Measurements from ENCODE around the gene GJD2. TPM values are rescaled to one million over a fixed set of nuclear protein-coding genes. Genes with fewer than 3 reads are reported as not detected.

GJD2 gene
- polyA plus RNA-seq, 3 donors, result 2.8 TPM; not detected in 2

DNA sequence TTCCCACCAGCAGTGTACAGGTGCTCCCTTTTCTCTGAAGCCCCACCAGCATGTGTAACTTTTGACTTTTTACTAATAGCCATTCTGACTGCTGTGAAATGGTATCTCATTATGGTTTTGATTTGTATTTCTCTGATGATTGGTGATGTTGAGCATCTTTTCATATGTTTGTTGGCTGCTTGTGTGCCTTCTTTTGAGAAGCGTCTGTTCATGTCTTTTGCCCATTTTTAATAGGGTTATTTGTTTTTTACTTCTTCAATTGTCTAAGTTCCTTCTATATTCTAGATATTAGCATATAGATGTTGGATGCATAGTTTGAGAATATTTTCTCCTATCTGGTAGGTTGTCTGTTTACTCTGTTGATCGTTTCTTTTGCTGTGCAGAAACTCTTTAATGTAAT lies 25.9 kb upstream of the GJD2 start:
- 61 to 83% (median 80%) methylated on average over 2 of the region's 2 CpGs for WGBS, 3 donors
- H3K27ac ChIP-seq (ENCODE audit: low read depth, low read length), result no peak overlapping the region

DNA sequence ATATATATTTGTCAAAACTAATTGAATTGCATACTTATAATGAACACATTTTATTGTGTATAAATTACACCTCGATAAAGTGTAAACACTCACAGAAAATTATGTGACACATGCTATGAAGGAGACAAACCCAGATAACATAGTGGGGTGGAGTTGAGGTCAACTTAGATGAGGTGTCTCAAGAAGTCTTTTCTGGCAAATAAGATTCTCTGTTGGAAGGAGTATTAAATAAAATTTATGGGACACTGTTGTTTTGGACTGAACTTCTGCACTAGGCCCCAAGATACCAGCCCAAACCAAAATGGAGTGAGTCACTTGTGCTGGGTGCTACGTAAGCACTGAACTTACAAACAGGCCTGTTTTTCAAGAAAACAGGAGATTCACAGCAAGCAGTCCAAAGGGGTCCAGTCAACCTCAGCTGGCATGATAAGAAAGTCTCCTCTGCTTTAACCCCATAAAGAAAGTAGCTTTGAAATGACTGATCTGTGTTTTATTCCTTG lies 21.9 kb upstream of the GJD2 start:
- no peak overlapping the region for H3K27ac ChIP-seq (ENCODE audit: low read depth, low read length)
- 83 to 89% (median 88%) methylated on average over 2 of the region's 2 CpGs for WGBS, 3 donors

DNA sequence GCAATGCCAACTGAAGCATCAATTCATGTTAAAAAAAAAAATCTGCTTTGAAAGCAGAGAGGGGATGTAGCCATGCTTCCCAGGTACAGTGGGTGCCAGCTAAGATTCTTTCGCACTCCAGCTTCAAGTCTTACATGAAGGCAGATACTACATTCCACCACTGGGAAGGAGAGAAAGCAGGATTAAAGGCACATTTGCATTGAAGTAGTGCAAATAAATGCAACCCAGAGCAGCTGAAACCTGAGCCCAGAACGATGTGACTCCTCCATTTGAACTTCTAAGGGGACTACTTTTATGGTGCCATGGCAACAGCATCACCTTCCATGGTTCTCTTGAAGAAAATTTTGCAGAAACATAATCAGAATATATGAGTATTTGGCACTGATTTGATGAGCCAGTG lies 19.1 kb upstream of the GJD2 start:
- 38 to 40% (median 39%) methylated on average over 2 of the region's 2 CpGs for WGBS, 3 donors
- no peak overlapping the region for H3K27ac ChIP-seq (ENCODE audit: low read depth, low read length)

DNA sequence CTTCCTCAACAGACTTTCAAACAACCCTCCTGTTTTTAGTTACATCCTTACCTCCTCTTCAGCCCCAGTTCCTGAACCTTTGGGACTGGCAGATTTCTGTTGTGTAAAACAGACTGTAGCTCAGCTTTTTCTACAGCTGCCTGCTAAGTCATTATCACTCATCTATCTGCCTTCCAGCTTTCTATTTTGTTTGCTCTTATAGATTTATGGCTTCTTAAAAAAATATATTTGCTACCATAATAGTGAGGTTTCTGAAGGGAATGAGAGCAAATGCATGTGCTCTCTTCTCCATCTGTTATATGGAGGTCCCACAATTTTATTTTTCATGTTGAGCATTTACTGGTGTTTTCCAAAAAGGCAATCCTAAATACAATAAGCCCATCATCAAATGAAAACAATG lies 18.2 kb upstream of the GJD2 start:
- H3K27ac ChIP-seq (ENCODE audit: low read depth, low read length), result no peak overlapping the region

DNA sequence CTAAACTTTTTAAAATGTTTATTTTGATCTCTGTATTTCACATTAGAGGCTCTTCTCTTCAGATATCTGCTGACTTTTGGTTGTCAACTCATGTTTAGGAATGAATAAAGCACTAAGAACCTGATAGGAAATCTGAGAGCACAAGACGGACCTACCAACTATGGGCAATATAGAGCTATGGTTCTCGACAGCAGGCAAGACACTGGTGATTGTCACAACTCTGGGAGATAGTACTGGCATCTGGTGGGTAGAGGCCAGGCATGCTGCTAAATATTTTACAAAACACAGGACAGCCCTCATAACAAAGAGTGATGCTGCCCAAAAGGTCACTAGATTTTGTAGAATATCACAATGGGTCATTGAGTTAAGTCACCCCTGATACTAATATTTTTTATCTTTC lies 17.5 kb upstream of the GJD2 start:
- 83 to 85% (median 83%) methylated on average over 2 of the region's 2 CpGs for WGBS, 3 donors
- H3K27ac ChIP-seq (ENCODE audit: low read depth, low read length), result no peak overlapping the region

DNA sequence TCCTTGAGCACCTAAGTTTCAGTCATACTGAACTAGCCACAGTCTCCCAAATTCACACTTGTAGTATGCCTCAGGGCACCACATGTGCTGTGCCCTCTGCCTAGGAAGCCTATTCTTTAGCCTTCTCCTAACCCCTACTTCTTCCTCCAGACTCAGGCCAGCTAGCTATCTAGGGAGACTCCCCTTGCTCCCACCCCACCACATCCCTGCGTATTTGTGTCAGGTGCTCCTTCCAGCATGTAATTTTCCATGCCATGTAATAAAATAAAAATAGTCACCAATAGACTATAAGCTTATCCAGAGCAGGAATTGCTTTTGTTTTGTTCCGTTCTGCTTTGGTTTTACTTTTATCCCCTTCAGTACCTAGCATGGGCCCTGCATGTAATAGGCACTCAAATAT lies 14.9 kb upstream of the GJD2 start:
- H3K27ac ChIP-seq (ENCODE audit: low read depth, low read length), result no peak overlapping the region
- 84 to 89% (median 85%) methylated on average over 2 of the region's 2 CpGs for WGBS, 3 donors

DNA sequence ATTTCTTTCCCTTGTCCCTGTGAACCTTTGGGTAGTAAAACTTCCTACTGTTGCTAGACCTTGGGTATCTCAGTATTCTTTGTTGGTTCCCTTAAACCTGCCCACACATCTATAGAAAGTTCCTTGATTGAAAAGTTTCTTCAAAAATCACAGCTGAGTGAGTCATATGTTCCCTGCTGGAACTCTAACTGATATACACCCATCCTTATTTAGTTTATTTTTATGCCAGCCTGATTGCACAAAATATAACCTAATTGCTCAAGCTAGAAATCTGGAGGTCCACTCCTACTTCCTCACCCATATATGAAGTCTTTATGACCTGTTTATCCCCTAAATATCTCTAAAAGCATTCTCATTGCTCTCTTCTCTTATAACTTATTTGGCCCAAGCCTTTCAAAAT lies 13.7 kb upstream of the GJD2 start:
- no peak overlapping the region for H3K27ac ChIP-seq (ENCODE audit: low read depth, low read length)

DNA sequence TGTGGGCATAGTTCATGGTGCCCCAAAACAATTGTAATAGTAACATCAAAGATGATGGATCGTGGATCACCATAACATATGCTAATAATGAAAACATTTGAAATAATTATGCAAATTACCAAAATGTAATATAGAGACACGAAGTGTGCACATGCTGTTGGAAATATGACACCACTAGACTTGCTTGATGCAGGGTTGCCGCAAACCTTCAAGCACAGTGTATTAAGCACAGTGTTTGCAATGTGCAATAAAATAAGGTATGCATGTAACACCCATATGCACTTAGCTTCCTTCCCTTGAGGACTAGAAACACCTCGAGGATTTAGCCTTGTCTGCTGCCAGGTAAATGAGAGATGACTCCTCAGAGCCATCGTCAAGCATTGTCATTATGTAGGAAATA lies 10.9 kb upstream of the GJD2 start:
- H3K27ac ChIP-seq (ENCODE audit: low read depth, low read length), result no peak overlapping the region
- WGBS, 3 donors, result 65 to 78% (median 66%) methylated on average over 5 of the region's 5 CpGs

DNA sequence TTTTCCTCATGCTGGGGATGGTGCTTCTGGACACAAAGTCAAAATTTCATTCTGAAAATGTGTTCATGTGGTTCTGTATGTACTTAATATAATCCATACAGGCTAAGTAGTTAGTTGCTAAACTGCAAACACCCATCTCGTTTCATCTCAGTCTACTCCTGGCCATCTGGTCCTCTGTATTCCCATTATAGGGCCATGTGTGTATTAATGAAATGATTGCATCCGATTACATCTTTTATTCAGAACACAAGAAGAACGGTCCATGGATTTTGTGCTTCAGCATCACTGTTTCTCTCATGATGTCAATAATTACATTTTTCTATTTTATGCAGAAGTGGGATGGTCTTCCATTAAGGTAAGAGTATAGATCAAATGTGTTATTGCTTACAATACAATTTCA lies 6.1 kb upstream of the GJD2 start:
- H3K27ac ChIP-seq (ENCODE audit: low read depth, low read length), result no peak overlapping the region
- WGBS, 3 donors, result 52 to 68% (median 55%) methylated on average over 3 of the region's 3 CpGs

DNA sequence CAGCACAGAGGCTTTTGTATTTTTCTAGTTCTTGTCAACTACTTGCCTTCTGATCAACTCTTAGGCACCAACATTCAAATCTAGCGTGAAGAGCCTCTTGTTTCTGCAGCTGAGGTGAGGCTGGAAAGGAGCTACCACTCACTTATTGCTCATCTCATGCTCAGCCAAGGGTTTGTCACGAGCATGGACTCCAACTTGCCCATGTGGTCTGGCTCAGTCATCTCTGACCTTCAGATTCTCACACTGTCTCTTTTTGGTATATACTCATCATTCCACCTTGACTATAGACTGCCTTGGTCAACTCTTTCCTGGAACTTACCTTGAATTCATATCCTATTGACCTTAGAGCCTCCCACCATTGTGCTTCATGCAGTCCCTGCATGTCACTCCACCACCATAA lies 5.2 kb upstream of the GJD2 start:
- H3K27ac ChIP-seq (ENCODE audit: low read depth, low read length), result no peak overlapping the region
- WGBS, 3 donors, result 56 to 72% (median 61%) methylated on average over 2 of the region's 2 CpGs

DNA sequence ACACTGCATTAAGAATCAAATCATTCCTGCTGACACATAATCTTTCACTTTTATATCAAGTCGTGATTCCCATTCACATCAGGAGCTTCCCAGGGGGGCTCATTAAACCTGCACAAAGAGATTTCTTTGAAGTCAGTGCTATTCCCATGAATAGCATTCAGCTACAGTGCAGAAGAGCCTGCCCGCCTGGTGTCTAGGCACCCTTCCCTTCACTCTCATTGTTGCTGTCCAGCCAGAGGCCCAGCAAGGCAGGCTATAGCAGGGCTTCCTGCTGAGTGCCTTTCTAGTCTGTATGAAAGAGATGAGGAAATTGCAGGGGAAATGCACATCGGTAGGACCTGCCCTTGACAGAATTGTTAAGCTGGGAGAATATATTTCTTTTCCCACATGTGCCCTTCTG lies 4.5 kb upstream of the GJD2 start:
- WGBS, 3 donors, result 36 to 50% (median 44%) methylated on average over 3 of the region's 3 CpGs
- H3K27ac ChIP-seq (ENCODE audit: low read depth, low read length), result no peak overlapping the region

DNA sequence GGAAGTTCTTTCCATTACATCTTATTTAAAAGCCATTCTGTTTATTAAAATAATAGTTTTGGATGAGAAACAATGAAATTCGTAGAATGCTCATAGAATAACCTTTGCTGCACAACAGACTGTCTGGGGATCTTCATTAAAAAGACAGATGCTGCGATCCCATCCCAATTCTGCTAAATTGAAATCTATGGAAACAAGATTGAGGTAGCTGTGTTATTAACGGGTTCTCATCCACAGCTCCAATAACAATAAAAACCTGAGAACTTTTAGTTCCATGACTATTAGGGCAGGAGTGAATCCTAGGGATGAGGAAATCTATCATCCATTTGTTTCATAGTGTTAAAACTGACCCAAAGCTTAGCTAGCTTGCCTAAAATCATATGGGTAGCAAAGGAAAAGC lies 2.5 kb upstream of the GJD2 start:
- 77 to 86% (median 84%) methylated on average over 3 of the region's 3 CpGs for WGBS, 3 donors

DNA sequence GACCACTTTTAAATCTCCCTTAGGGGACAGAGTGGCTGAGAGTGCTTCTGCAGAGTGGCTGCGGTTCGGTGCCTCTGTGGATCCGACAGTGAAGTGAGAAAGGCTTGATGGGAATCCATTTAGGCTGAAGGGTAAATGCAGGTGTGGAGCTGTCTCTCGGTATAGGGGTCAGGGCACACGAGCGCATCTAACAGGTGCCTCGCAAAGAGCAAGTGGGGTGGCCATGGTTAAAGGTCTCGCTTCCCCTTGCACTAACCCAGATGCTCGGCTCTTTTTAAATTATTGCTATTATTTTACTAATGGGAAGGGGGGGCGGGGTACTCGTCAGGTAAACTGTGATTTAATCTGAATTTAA lies 598 bp upstream of the GJD2 start:
- H3K27ac ChIP-seq (ENCODE audit: low read depth, low read length), result no peak overlapping the region
- WGBS, 3 donors, result 4 to 11% (median 6%) methylated on average over 11 of the region's 11 CpGs

More for the DNA sequence above, 2.5 kb upstream of the GJD2 start:
- H3K27ac ChIP-seq (ENCODE audit: low read depth, low read length), result no peak overlapping the region

DNA sequence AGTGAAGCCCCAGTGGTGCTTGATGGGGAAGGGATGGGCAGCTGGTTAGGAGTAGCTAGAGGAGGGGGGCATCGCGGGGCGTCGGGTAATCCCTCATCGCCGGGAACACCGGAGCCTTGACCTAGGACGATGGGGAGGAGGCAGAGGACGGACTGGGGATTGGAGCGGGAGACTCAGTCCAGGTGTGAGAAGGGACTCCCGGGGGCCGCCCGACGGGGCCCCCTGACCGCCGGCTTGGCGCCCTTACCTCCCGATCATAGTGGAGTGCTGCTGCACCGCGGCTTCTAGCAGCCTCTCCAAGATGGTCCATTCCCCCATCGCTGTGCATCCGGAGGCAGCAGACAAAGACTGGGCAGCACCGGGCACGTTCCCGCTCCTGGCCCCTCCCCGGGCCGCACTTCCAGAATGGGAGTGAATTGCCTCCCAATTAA lies 612 bp downstream of the GJD2 start:
- 6 to 7% (median 6%) methylated on average over 27 of the region's 27 CpGs for WGBS, 3 donors
- no peak overlapping the region for H3K27ac ChIP-seq (ENCODE audit: low read depth, low read length)

DNA sequence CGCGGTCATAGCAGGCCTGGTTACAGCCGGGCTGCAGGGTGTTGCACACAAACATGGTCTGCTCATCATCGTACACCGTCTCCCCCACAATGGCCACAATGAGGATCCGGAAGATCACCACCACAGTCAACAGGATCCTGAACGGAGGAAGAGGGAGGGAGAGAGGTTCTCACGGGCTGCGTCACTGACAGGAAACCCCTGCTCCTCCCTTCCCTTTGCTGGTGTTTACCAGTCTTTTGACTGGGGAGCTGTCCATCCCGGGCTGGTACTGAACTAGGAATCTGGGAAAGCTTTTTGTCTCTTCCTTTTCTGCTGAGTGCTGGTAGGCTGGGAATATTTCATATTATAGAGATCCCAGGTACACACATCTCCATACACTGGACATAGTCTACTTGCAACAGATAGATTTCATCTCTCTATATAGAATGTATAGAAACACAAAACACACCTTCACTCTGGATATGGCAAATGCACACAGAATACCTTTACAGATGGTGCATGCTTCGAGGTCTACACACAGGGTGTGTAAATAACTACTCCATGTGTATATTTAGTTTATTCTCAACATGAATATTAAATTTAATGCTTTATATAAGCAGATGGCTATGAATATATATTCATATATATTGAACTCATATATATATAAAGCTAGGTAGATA lies 1.4 kb downstream of the GJD2 start:
- no peak overlapping the region for H3K27ac ChIP-seq (ENCODE audit: low read depth, low read length)
- WGBS, 3 donors, result 28 to 41% (median 31%) methylated on average over 9 to 11 of the region's 11 CpGs

DNA sequence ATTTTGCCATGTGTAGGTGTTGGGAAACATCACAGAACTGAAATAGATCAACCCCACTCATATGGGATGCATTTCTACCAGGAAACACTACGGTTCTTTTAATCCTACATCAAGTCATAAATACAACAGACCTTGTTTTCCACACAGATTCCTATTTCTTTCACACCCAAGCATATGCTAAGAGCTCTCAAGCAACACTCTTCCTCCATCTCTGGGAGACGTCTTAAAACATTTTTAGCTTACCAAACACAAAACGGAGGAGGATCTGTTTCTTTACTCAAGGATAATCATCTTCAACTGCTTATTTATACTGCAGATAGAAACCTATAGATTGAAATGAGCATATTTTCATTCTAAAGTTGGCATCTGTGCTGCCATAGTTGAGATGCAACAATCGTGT lies 5.1 kb downstream of the GJD2 start:
- WGBS, 3 donors, result 66 to 77% (median 73%) methylated on average over 4 of the region's 4 CpGs
- no peak overlapping the region for H3K27ac ChIP-seq (ENCODE audit: low read depth, low read length)

DNA sequence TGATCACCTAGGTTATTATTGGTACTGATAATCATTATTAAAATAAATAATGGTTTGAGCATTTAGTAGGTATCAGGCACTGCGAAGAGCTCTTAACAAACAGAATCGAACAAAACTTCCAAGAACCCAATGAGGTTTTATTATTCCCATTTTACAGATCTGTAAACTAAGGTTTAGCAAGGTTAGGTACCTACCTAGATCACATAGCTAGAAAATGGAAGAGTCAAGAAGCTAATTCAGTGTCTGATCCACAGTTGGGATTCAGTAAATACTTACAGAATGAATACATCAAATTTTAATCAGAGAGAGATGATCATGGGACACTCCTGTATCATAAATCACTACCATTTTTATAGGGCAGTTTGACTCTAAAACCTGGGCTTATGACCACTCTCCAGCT lies 15.5 kb downstream of the GJD2 start:
- WGBS, 3 donors, result 76 to 92% (median 88%) methylated on average over 2 of the region's 2 CpGs
- H3K27ac ChIP-seq (ENCODE audit: low read depth, low read length), result no peak overlapping the region

DNA sequence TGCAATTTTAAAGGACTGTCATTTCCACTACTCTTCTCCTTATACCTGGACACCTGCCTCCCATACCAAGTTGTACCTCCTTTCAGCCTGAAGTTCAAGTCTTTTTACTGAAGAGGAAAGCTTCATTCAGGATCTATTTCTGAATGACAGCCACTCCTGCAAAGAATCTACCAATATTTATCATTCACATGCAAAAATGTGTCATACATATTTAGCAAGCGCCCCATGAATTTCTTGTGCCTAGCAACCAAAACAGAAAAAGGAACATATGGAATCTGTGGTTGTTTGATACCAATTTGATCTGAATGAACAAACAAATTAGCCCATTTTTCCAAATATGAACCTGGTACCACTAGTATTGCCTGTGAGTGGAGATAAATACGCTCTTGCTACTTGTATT lies 16.8 kb downstream of the GJD2 start:
- no peak overlapping the region for H3K27ac ChIP-seq (ENCODE audit: low read depth, low read length)
- 90 to 94% (median 90%) methylated on average over 2 of the region's 2 CpGs for WGBS, 3 donors

DNA sequence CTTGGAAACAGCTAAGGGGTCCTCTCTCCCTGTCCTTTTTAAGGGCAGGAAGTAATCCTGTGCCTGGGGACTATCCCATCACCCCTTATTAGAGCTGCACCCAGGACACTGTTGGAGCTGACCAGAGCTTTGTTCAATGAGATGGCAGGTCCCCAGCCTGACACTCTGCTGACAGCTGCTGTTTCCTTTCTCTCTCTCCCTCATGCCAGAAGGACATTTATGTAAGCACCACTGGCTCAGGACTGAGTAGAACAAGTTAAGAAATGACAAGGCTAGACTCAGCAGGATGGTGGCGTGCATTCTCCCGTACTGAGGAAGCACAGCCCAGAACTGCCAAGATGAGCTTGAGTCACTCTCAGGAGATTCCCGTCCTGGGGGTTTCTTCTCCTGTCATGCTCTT lies 17.3 kb downstream of the GJD2 start:
- 37 to 63% (median 63%) methylated on average over 3 of the region's 3 CpGs for WGBS, 3 donors
- H3K27ac ChIP-seq (ENCODE audit: low read depth, low read length), result no peak overlapping the region

DNA sequence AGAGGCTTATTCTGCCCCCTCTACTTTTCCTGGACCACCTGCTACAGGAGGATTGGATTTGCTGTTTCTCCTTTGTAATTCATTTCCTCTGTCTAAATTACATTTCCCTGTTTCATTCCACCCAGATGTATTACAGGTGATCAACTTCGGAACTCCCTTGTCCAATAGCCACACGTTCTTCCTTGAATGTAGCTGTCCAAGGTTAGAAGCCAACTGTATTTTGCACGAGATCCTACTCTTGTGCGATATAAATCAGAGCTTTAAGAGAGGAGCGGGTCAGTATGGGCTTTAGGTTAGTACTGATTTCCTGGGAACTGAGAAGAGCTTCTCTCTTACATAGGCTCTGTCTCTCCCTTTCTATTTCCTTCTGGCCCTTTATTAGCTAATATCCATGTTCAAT lies 20.5 kb downstream of the GJD2 start:
- 63 to 67% (median 65%) methylated on average over 5 of the region's 5 CpGs for WGBS, 3 donors
- no peak overlapping the region for H3K27ac ChIP-seq (ENCODE audit: low read depth, low read length)

DNA sequence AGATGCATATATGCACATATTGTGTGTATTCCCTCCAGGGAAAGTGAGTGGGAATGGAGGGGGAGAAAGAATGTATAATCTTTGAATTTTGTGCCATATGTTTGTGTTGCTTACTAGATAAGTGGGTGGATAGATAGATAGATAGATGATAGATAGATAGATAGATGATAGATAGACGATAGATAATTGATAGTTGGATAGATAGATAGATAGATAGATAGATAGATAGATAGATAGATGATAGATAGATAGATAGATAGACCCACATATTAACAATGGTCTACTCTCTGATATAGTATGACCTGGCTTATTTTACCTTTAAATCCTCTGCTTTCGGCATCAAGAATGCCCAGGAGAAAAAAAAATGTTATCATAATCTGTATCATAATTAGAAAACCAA lies 21.2 kb downstream of the GJD2 start:
- WGBS, 3 donors, result 85 to 90% (median 87%) methylated on average over 2 of the region's 2 CpGs
- no peak overlapping the region for H3K27ac ChIP-seq (ENCODE audit: low read depth, low read length)

All from adipose tissue (tissue), 3 donors.